DOHH2 (cell line): Measurements from ENCODE around the gene MEIS3.

Source experiments
- H3F3A ChIP-seq: fragments of 200-600 bp; sonication (generic), shearing (Covaris generic); 2 replicates; pipeline ENCODE4 v1.6.0; 2016; ENCODE audit warnings: antibody characterized with exemption, mild to moderate bottlenecking; ENCODE audit not compliant: control insufficient read depth, insufficient read depth
- H3K27ac ChIP-seq: fragments of 200-600 bp; sonication (generic); 2 replicates; pipeline ENCODE4 v1.5.1; 2014; ENCODE audit warnings: low read depth, mild to moderate bottlenecking, low read length, moderate library complexity
- H3K27me3 ChIP-seq: fragments of 200-600 bp; sonication (generic); 2 replicates; pipeline ENCODE4 v1.6.1; 2014; ENCODE audit warnings: mild to moderate bottlenecking, low read length, mixed read lengths; ENCODE audit not compliant: control insufficient read depth
- H3K36me3 ChIP-seq: fragments of 200-600 bp; sonication (generic); 2 replicates; pipeline ENCODE4 v1.6.1; 2014; ENCODE audit warnings: mild to moderate bottlenecking, low read length, moderate library complexity, mixed read lengths; ENCODE audit not compliant: control insufficient read depth
- H3K4me1 ChIP-seq: fragments of 200-600 bp; sonication (generic); 2 replicates; pipeline ENCODE4 v1.6.1; 2014; ENCODE audit warnings: mild to moderate bottlenecking, low read length, mixed read lengths; ENCODE audit not compliant: control insufficient read depth
- H3K4me2 ChIP-seq: fragments of 200-600 bp; sonication (generic); 2 replicates; pipeline ENCODE4 v1.6.0; 2014; ENCODE audit warnings: mild to moderate bottlenecking, low read length, moderate library complexity
- H3K4me3 ChIP-seq: fragments of 200-600 bp; sonication (generic); 2 replicates; pipeline ENCODE4 v1.5.1; 2014; ENCODE audit warnings: mild to moderate bottlenecking, low read length, mixed read lengths
- H3K79me2 ChIP-seq: fragments of 200-600 bp; sonication (generic); 2 replicates; pipeline ENCODE4 v1.6.1; 2014; ENCODE audit warnings: mild to moderate bottlenecking, low read length, mixed read lengths; ENCODE audit not compliant: control insufficient read depth
- H3K9me2 ChIP-seq: fragments of 200-600 bp; sonication (generic); replicated peaks from 2 replicates; pipeline ENCODE4 v1.6.1; 2014; ENCODE audit warnings: mild to moderate bottlenecking, low read length, mixed read lengths; ENCODE audit not compliant: control insufficient read depth
- H3K9me3 ChIP-seq: fragments of 200-600 bp; sonication (generic); 2 replicates; pipeline ENCODE4 v1.6.1; 2014; ENCODE audit warnings: antibody characterized with exemption, low read length, mixed read lengths; ENCODE audit not compliant: control insufficient read depth, insufficient read depth
- H4K20me1 ChIP-seq: fragments of 200-600 bp; sonication (generic); 2 replicates; pipeline ENCODE4 v1.6.0; 2014; ENCODE audit warnings: low read depth, mild to moderate bottlenecking, antibody characterized with exemption, low read length, moderate library complexity; ENCODE audit not compliant: control insufficient read depth, insufficient read depth
- CTCF ChIP-seq: fragments of 200-600 bp; sonication (generic); IDR thresholded peaks from one replicate; pipeline ENCODE4 v1.5.1; 2014; ENCODE audit warnings: antibody characterized with exemption, mild to moderate bottlenecking, low read depth, low read length; ENCODE audit not compliant: poor library complexity, severe bottlenecking
- EZH2phosphoT487 ChIP-seq: fragments of 200-600 bp; sonication (generic); IDR thresholded peaks from 2 replicates; pipeline ENCODE4 v1.6.1; 2017; ENCODE audit warnings: borderline replicate concordance, mild to moderate bottlenecking, antibody characterized with exemption, low read length, moderate library complexity, mixed read lengths

The MEIS3 gene

GRCh38 chr19:47356900-47357299 lies 62.4 kb downstream of the MEIS3 start:
- Histone ChIP-seq H3K9me3 (no peaks in the 10 kb centered on the region), H3K27me3 (no peaks in the 10 kb centered on the region), H3K36me3 (peaks cover 95% of the 10 kb centered on the region), H3K4me3 (no peak overlapping the region), H3K4me2 (no peak overlapping the region), H4K20me1 (no peaks in the 10 kb centered on the region), H3K4me1 (peaks cover 7% of the 10 kb centered on the region), H3F3A (no peaks in the 10 kb centered on the region), H3K9me2 (no peaks in the 10 kb centered on the region), H3K79me2 (peaks cover 64% of the 10 kb centered on the region), H3K27ac (no peak overlapping the region)
- no peak for TF ChIP-seq CTCF
- TF ChIP-seq EZH2phosphoT487 = no peak

GRCh38 chr19:47353307-47353712 lies 66.0 kb downstream of the MEIS3 start:
- Histone ChIP-seq H3K9me3 (no peaks in the 10 kb centered on the region), H3K9me2 (no peaks in the 10 kb centered on the region), H3F3A (no peaks in the 10 kb centered on the region), H3K79me2 (peaks cover 81% of the 10 kb centered on the region), H3K27me3 (no peaks in the 10 kb centered on the region), H3K4me1 (peaks cover 34% of the 10 kb centered on the region), H4K20me1 (no peaks in the 10 kb centered on the region), H3K4me2 (peak overlapping the region; percentile 9; the same call in 1 of the 2 replicates), H3K4me3 (no peak overlapping the region), H3K36me3 (peaks cover 75% of the 10 kb centered on the region), H3K27ac (no peak overlapping the region)
- TF ChIP-seq CTCF = no peak
- no peak for TF ChIP-seq EZH2phosphoT487
